Measurements from ENCODE around the gene ACTL6B.
A peak's percentile ranks its signal among the peaks of the same experiment; 100 is the strongest.

DNA sequence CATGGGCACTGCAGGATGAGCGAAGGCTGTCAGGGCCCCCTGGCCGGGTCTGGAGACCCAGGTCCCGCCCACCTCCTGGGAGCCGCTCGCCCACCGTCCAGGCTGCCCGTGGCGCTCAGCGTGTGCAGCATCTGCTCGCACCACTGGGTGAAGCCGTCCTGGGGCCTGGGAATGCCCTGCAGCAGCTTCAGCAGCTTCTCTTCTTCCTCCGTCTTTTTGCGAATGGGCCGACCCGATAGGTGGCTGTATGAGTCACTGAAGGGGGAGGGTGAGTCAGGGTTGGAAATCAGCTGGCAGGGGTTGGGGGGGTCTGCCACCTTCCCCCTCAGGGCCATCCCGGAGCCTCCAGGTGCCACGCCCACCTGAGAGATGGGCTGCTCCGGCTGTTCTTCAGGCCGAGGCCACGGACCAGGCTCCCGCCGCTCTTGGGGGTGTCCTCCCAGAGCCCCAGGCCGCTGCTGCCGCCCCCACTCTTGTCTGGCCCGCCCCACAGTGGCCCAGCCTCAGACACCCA, 26.0 kb upstream of the ACTL6B start:
- TF ChIP-seq MAFK (IDR thresholded peaks at IDR 0.05; ENCODE audit: low read depth, low read length), result no peak
- TF ChIP-seq EZH2 (IDR thresholded peaks at IDR 0.05; ENCODE audit: low read depth, low read length, severe bottlenecking), result no peak
- TF ChIP-seq KDM5A (IDR thresholded peaks at IDR 0.05; ENCODE audit: low read length), result no peak
- no peak for TF ChIP-seq RAD21 (IDR thresholded peaks at IDR 0.05 in 1 of 2, conservative IDR thresholded peaks at IDR 0.05 in 1 of 2; ENCODE audit: low read depth in 2 of 2, low read length in 2 of 2)
- TF ChIP-seq CTCF (IDR thresholded peaks at IDR 0.05; ENCODE audit: control extremely low read depth in 1 of 3, insufficient read depth in 1 of 3, low read depth in 1 of 3, low read length in 3 of 3), result no peak
- no peak for TF ChIP-seq POLR2A (IDR thresholded peaks at IDR 0.05; ENCODE audit: control extremely low read depth in 1 of 2, low read depth in 2 of 2, low read length in 2 of 2)
- TF ChIP-seq YY1 (IDR thresholded peaks at IDR 0.05; ENCODE audit: low read depth, low read length), result no peak
- no peak for TF ChIP-seq TAF1 (IDR thresholded peaks at IDR 0.05; ENCODE audit: low read depth, low read length)
- 0 out of 2 replicates have a peak, but pooled peaks have one; percentile 14 for TF ChIP-seq JUND (IDR thresholded peaks at IDR 0.05; ENCODE audit: low read length)
- TF ChIP-seq GABPA (IDR thresholded peaks at IDR 0.05; ENCODE audit: borderline replicate concordance, insufficient read depth, low read length), result no peak
- no peak for TF ChIP-seq SP1 (IDR thresholded peaks at IDR 0.05; ENCODE audit: low read depth, low read length)

Measured in H1 (cell line).